Activated T-helper 1 cell treated with anti-CD3 and anti-CD28 coated beads, Interleukin-12 subunit alpha, Interleukin-12 subunit beta, Interleukin-2, Interleukin-4 antibody, amounts not matched to agents 30 ng/mL and 10 ng/mL and 1 ng/mL, durations not matched to agents 14 hours and 24 hours and 36 hours (primary cell): ENCODE measurements around the gene GFER. TPM values are rescaled to one million over a fixed set of nuclear protein-coding genes. Genes with fewer than 3 reads are reported as not detected.
A peak's percentile ranks its signal among the peaks of the same experiment; 100 is the strongest.

Source experiments
- DNase-seq: peaks from one replicate; pipeline ENCODE4 v3.0.0; 2021; ENCODE audit warnings: low spot score
- H3K27ac Mint-ChIP-seq: one replicate; pipeline ENCODE4 v1.8.0; 2021; ENCODE audit warnings: mild to moderate bottlenecking, mixed read lengths
- H3K27me3 Mint-ChIP-seq: one replicate; pipeline ENCODE4 v1.8.0; 2022; ENCODE audit warnings: mild to moderate bottlenecking, moderate library complexity, mixed read lengths; ENCODE audit not compliant: insufficient read depth
- H3K36me3 Mint-ChIP-seq: one replicate; pipeline ENCODE4 v1.8.0; 2021; ENCODE audit warnings: low read depth, mixed read lengths
- H3K4me1 Mint-ChIP-seq: one replicate; pipeline ENCODE4 v1.8.0; 2021; ENCODE audit warnings: low read depth, mixed read lengths
- H3K4me3 Mint-ChIP-seq: one replicate; pipeline ENCODE4 v1.8.0; 2021; ENCODE audit warnings: mild to moderate bottlenecking, moderate library complexity, mixed read lengths
- H3K9me3 Mint-ChIP-seq: one replicate; pipeline ENCODE4 v1.8.0; 2021; ENCODE audit warnings: mixed read lengths
- intact Hi-C: fragments of 100-400 bp; cut with micrococcal nuclease; formaldehyde crosslinking; loops from one replicate; pipeline ENCODE4 v1.15.1; 2024
- total RNA-seq: library from RNA; stranded (reverse); gene quantifications from 2 replicates; pipeline ENCODE4 v1.2.3, GENCODE V29; 2022

The GFER gene
- total RNA-seq, 1 donor from 2014 or later: 46.2 TPM

DNA sequence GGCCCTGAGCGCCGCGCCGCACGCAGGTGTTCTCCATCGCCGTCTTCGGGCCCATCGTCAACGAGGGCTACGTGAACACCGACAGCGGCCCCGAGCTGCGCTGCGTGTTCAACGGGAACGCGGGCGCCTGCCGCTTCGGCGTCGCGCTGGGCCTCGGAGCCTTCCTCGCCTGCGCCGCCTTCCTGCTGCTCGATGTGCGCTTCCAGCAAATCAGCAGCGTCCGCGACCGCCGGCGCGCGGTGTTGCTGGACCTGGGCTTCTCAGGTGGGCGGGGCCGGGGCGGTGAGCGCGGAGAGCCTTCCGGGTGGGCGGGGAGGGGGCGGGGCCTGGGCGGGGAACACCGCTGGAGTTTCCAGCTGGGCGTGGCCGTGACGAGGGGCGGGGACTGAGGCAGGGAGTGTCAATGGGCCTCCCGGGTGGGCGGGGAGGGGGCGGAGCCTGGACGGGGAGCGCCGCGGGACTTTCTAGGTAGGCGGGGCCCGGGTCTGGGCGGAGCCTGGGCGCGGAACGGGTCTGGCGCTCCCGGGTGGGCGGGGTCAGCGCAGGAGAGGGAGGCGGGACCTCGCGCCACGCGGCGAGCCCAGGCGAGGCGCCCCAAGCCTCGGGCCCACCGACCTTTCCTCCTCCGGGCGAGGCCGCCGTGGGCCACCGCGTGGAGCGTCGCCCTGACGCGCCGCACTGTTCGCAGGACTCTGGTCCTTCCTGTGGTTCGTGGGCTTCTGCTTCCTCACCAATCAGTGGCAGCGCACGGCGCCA lies 8.1 kb downstream of the GFER start:
- Mint-ChIP-seq H3K4me3 (peak overlapping the region; percentile 82), H3K36me3 (peaks cover 10% of the 10 kb centered on the region), H3K4me1 (peaks cover 26% of the 10 kb centered on the region), H3K27me3 (peaks cover 11% of the 10 kb centered on the region), H3K9me3 (no peaks in the 10 kb centered on the region), H3K27ac (no peak overlapping the region)
- DNase-seq: peak; percentile 91
- intact Hi-C loops: loop anchor here (1.0 to 2.0 kb wide), 9 partner anchors 8 to 977 kb away; partner anchors contain the start of genes GFER, MSRB1, NDUFB10 and NTHL1

DNA sequence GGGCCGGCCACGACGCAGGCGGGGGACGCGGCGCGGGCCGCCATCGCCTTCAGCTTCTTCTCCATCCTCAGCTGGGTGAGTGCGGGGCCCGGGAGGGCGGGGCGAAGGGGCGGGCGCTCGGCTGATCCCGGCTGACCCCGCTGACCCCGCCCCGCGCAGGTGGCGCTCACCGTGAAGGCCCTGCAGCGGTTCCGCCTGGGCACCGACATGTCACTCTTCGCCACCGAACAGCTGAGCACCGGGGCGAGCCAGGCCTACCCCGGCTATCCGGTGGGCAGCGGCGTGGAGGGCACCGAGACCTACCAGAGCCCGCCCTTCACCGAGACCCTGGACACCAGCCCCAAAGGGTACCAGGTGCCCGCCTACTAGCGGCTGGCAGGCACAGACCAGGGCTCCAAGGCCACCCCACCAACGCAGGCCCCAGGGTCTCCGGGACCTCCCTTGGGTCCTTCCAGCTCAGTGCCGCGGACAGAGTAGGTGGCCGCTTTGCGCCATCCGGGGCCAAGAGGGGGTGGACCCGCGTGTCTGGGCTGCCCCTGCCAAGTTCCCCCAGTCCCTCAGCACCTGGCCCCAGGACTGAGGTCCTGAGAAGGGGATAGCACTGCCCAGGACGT lies 8.8 kb downstream of the GFER start:
- Mint-ChIP-seq H3K4me3 (no peak overlapping the region), H3K4me1 (peaks cover 26% of the 10 kb centered on the region), H3K36me3 (peaks cover 12% of the 10 kb centered on the region), H3K27me3 (peaks cover 11% of the 10 kb centered on the region), H3K9me3 (no peaks in the 10 kb centered on the region), H3K27ac (no peak overlapping the region)
- no peak for DNase-seq
- intact Hi-C loops: loop anchor here (1.0 to 2.0 kb wide), 9 partner anchors 9 to 976 kb away; partner anchors contain the start of genes GFER, MSRB1, NDUFB10 and NTHL1

DNA sequence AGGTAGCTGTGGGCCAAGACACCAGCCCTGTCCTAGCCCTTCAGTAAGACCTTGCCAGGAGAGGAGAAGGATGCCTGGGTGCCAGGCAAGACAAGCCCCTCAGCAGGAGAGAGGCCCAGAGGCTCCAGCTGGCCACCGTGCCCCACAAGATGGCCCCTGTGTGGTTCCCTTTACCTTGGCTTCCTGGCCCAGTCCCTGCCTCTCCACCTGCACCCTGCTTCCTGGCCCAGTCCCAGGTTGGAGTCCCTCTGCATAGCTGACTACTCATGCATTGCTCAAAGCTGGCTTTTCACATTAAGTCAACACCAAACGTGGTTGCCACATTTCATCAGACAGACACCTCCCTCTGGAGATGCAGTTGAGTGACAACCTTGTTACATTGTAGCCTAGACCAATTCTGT lies 9.7 kb downstream of the GFER start:
- Mint-ChIP-seq H3K4me1 (peaks cover 23% of the 10 kb centered on the region), H3K27me3 (peaks cover 8% of the 10 kb centered on the region), H3K27ac (peak overlapping the region; percentile 4), H3K36me3 (peaks cover 15% of the 10 kb centered on the region), H3K4me3 (no peak overlapping the region), H3K9me3 (no peaks in the 10 kb centered on the region)
- intact Hi-C loops: loop anchor here (2.0 kb wide), 1 partner anchor 975 kb away; the partner anchor contains the start of gene PAQR4
- no peak for DNase-seq

DNA sequence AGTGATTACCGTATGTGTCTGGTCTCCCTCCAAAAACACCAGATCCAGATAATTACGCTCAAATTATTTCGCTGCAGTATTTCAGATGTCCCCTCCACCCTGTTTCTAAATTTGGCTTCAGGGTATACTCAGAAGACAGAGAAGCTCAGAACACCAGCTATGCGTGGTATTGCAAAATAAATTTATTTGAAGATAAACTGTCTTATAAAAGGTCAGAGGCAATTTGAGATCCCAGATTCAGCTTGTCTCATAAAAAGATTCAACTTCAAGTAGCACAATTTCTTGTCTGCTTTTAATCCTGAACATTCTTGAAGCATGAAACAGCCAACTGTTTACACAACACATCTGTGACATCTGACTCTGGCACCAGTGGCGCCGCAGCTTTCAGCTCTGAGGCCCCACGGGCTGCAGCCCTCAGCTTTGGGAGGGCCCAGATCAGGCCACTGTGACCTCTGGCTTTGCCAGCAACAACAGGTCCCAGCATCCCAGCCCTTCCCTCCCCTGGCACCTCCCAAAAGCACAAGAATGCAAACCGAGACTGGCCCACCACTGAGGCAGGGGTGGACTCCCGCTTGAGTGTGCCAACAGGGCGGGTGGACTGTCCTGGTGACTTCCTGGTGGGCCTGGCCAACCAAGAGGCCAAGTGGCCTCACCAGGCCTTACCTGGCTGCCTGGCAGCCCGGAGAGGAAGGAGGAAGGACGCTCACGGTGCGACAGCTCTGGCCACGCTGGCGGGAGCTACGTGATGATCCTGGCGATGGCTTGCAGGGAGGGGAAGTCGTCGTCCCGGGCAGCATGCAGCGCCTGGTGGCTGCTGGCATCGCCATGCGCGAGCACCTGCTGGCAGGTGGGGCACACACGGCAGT lies 13.7 kb downstream of the GFER start:
- Mint-ChIP-seq H3K4me1 (peaks cover 9% of the 10 kb centered on the region), H3K9me3 (no peaks in the 10 kb centered on the region), H3K4me3 (no peak overlapping the region), H3K27me3 (no peaks in the 10 kb centered on the region), H3K27ac (no peak overlapping the region), H3K36me3 (peaks cover 21% of the 10 kb centered on the region)
- DNase-seq: no peak
- intact Hi-C loops: no loop called here

DNA sequence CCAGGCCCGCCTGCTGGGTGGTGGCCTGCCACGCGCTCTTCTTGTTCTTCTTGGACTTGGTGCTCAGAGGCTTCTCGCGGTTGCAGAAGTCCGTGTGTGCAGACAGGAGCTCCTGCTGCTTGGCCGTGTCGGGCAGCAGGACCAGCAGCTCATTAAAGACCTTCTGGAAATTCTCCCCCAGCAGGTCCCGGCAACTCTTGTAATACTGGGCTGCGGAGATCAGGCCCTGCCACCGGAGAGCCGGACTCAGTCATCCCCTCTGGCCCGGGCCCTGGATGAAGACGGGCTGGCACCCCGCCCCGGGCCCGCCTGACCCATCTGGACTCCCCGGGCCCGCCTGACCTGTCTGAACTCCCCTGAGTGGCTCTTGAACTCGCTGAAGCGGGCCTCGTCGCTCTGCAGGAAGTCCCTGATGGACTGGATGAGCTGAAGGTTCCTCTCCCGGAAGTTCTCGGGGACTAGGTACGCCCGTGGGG lies 14.4 kb downstream of the GFER start:
- DNase-seq: no peak
- H3K9me3 Mint-ChIP-seq: no peaks in the 10 kb centered on the region
- peaks cover 21% of the 10 kb centered on the region for H3K36me3 Mint-ChIP-seq
- peaks cover 8% of the 10 kb centered on the region for H3K4me1 Mint-ChIP-seq
- H3K4me3 Mint-ChIP-seq: no peak overlapping the region
- intact Hi-C loops: no loop called here
- H3K27me3 Mint-ChIP-seq: no peaks in the 10 kb centered on the region
- no peak overlapping the region for H3K27ac Mint-ChIP-seq

DNA sequence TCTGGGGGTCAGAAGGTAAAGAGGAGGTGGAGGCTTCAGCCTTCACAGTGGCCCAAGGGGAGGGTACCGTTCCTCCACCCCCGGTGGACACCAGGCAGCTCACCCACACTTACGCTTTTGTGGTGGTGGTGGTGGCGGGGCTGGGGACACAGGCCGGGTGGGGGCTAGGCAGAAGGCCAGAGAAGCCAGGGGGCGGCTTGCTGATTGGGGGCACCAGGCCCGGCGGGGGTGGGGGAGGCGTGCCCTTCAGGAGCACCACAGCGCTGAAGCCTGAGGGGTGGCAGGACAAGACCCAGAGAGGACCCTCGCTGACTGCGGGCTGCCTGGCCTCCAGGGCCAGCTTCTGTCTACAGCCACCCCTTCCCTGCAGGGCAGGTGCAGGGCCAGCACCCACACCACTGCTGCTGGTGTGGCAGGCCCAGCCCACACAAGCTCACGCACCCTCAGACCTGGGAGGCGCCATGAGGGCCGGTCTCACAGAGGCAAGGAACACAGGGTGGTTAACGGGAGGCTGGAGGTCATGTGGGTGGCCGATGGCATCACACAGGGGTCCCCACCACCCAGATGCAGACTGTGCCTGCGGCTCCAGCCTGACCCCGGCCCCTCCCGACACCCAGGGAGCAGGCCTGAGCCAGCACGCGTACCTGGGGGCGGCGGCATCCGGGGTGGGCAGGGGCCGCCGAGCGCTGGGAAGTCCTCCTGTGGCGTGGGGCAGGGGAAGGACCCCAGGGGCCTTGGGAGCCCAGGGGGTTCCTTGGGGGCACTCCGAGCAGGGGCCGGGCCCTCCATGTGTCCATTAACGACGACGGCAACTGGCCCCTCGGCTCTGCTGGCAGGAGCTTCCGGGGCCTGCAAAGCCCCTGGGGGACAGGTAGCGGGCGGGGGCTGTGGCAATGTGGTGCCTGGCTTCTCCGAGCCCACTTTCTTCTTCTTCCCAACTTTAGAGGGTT lies 15.1 kb downstream of the GFER start:
- Mint-ChIP-seq H3K36me3 (peaks cover 20% of the 10 kb centered on the region), H3K9me3 (no peaks in the 10 kb centered on the region), H3K27me3 (no peaks in the 10 kb centered on the region), H3K27ac (no peak overlapping the region), H3K4me3 (no peak overlapping the region), H3K4me1 (peaks cover 1% of the 10 kb centered on the region)
- no peak for DNase-seq
- intact Hi-C loops: no loop called here

DNA sequence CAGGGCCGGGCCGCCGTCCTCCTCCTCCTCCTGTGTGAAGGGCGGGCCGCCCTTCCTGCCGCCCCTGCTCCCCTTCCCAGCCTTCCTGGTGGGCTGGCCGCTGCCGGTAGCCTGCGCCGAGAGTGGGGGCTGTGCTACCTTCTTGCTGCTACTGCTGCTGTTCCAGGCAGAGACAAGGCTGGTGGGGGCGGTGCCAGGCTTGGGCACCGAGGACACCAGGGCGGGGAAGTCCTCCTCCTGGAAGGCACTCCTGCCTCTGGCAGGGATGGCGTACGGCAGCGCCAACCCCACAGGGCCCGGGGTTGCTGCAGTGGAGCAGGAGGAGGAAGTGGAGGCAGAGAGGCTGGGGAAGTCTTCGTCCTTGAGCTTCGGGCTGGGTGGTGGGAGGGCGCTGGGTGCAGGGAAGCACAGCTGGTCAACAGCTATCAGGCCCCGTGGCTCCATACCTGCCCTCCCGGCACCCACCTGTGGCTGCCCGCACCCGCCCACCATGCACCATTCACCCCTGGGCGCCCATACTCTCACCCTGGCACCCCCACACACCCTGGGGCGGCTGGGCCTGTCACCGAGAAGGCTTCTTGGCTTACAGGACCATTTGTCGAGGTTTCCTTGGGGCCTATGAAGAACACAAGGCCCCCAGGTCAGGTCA lies 16.0 kb downstream of the GFER start:
- Mint-ChIP-seq H3K27me3 (no peaks in the 10 kb centered on the region), H3K4me1 (no peaks in the 10 kb centered on the region), H3K4me3 (no peak overlapping the region), H3K9me3 (no peaks in the 10 kb centered on the region), H3K36me3 (peaks cover 18% of the 10 kb centered on the region), H3K27ac (no peak overlapping the region)
- intact Hi-C loops: no loop called here
- no peak for DNase-seq

DNA sequence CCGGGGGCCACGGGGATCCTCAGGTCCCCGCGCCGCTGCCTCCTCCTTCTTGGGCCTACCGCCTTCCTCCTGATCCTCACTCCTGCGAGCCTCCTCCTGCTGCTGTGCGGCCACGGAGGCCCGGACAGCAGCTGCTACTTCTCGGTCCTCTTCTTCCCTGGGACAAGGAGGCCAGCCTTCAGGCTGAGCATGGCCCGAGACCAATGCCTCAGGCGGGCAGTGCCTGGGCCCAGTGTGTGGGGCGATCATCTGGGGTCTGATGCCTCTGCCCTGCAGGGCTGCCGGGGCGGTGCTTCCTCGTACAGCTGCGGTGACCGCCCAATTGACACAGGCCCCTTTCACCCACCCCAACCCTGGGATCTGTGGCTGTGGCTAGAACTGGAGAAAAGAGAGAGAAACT lies 17.0 kb downstream of the GFER start:
- DNase-seq: no peak
- no peak overlapping the region for H3K27ac Mint-ChIP-seq
- intact Hi-C loops: no loop called here
- peaks cover 2% of the 10 kb centered on the region for H3K4me1 Mint-ChIP-seq
- H3K4me3 Mint-ChIP-seq: no peak overlapping the region
- H3K9me3 Mint-ChIP-seq: no peaks in the 10 kb centered on the region
- H3K36me3 Mint-ChIP-seq: peaks cover 14% of the 10 kb centered on the region
- no peaks in the 10 kb centered on the region for H3K27me3 Mint-ChIP-seq

DNA sequence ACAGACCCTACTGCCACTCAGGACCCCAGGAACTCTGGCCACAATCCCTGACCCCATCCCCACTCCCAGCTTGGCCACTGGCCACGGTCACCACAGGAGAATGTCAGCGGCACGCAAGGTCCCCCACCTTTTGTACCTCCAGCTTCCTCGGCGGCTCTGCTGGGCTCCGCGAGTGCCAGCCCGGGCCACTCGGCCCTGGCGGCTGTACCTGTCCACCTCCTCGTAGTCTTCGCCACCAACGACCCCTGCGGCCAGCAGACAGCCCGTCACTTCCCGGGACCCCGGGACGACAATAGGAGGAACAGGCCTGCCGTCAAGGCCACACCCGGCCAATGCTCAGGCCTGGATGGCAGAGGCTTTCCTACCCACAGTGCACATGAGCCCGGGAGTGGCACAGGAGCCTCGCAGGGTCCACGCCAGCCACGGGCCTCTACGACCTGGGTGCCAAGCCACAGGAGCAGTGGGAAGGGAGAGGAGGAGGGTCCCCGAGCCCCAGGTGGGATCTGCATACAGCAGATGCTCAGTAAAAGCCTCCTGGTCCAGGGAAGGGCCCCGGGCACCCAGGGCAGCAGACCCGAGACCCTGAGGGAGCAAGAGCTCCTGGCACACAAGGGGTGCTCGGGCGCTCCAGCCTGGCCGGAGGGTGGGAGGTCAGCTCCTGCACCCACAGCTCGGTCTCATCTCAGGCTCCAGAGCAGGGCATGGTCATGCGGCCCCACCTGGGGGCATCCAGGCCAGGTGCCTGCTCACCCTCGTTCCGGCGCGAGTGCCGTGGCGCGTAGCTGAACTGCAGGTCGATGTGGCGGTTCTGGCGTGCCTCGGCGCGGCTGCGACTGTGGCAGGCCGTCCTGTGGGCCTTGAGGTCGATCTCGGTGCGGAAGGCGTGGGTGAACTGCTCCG lies 17.7 kb downstream of the GFER start:
- Mint-ChIP-seq H3K4me3 (no peak overlapping the region), H3K4me1 (peaks cover 3% of the 10 kb centered on the region), H3K27me3 (no peaks in the 10 kb centered on the region), H3K36me3 (peaks cover 14% of the 10 kb centered on the region), H3K9me3 (no peaks in the 10 kb centered on the region), H3K27ac (no peak overlapping the region)
- intact Hi-C loops: no loop called here
- DNase-seq: no peak

DNA sequence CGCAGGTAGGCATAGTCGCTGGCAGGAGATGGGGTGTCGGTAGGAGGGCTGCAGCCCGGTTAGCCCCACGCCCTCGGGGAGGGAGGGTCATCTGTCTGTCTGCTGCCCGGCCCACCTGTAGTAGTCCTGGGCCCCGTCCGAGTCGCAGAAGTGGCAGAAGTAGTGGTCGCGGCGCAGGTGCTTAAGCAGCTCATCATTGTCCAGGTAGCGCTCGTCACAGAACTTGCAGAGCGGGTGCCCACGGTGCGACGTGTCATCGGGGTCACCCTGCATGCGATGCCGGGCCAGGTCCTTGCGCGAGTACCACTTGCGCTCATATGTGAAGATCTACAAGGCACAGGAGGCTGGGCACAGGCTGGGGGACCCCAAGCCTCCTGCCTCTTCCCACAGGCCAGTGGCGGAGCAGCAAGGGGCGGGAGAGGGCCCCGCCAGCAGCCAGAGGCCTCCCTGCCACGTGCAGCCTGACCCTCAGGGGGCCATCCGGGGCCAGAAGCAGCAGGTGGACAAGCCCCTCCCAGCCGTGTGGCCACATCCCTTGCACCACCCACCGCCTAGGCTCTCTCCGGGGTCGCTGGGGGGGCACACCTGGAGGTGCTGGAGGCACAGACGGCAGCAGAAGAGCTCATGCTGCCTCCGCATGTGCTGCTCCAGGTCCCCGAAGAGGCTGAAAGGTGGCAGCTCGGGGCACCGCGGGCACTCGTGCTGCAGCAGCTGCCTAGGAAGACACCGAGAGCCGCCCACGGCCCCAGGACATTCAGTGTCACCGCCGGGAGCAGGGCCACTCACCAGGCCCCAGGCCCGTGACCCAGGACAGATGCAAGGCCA lies 18.6 kb downstream of the GFER start:
- DNase-seq: no peak
- H3K27ac Mint-ChIP-seq: no peak overlapping the region
- no peaks in the 10 kb centered on the region for H3K9me3 Mint-ChIP-seq
- H3K4me3 Mint-ChIP-seq: no peak overlapping the region
- H3K36me3 Mint-ChIP-seq: peaks cover 15% of the 10 kb centered on the region
- H3K27me3 Mint-ChIP-seq: no peaks in the 10 kb centered on the region
- H3K4me1 Mint-ChIP-seq: peaks cover 7% of the 10 kb centered on the region
- intact Hi-C loops: no loop called here
